Fibroblast of pulmonary artery (primary cell): ENCODE results near the gene CDCA8.

Experiments used
- DNase-seq: peaks from one replicate; pipeline ENCODE4 v3.0.0-alpha.2; 2010; ENCODE audit warnings: low read depth
- H3K4me3 ChIP-seq: replicated peaks from 2 replicates; pipeline ENCODE4 v1.5.1; 2011; ENCODE audit warnings: low read depth, mild to moderate bottlenecking, control low read depth, low read length, moderate library complexity
- TF ChIP-seq, protein P1 (sequence below): IDR thresholded peaks from 2 replicates; pipeline ENCODE4 v1.5.1; 2011; ENCODE audit warnings: mild to moderate bottlenecking, control low read depth, low read length, inconsistent platforms; ENCODE audit errors: missing control alignments

The CDCA8 gene

DNA sequence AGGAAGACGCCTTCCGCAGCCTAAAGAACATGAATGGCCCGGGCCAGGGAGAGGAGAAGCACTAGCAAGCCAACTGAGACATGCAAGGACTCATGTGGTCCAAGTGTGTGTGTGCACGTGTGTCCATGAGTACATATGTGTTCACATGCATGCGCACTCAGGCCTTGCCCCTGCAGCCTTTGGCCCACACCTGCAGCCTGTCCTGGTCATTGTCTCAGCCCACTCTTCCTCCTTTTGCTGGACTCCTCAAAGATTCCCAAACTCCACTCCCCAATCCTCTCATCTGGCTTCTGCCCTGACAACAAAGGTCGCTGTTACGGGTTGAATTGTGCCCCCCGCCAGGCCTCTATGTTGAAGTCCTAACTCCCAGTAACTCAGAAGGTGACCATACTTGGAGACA lies 21.9 kb downstream of the CDCA8 start:
- TF ChIP-seq, protein P1, sequence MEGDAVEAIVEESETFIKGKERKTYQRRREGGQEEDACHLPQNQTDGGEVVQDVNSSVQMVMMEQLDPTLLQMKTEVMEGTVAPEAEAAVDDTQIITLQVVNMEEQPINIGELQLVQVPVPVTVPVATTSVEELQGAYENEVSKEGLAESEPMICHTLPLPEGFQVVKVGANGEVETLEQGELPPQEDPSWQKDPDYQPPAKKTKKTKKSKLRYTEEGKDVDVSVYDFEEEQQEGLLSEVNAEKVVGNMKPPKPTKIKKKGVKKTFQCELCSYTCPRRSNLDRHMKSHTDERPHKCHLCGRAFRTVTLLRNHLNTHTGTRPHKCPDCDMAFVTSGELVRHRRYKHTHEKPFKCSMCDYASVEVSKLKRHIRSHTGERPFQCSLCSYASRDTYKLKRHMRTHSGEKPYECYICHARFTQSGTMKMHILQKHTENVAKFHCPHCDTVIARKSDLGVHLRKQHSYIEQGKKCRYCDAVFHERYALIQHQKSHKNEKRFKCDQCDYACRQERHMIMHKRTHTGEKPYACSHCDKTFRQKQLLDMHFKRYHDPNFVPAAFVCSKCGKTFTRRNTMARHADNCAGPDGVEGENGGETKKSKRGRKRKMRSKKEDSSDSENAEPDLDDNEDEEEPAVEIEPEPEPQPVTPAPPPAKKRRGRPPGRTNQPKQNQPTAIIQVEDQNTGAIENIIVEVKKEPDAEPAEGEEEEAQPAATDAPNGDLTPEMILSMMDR = no peak
- H3K4me3 ChIP-seq = no peak overlapping the region
- DNase-seq = no peak

DNA sequence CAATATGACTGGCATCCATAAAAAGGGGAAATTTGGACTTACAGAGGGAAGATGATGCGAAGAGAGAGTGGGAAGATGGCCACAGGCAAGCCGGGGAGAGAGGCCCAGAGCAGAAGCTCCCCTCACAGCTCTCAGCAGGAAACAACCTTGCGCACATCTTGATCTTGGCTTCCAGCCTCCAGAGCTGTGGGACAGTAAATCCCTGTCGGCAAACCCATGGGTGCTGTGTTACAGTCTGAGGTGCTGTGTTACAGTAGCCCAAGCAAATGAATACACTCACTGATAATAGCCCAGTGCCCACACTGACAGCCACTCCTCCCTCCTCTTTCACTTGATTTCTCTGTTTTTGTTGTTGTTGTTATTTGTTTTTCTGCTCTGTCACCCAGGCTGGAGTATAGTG lies 22.4 kb downstream of the CDCA8 start:
- DNase-seq = no peak
- H3K4me3 ChIP-seq = no peak overlapping the region
- TF ChIP-seq, protein P1 = no peak

DNA sequence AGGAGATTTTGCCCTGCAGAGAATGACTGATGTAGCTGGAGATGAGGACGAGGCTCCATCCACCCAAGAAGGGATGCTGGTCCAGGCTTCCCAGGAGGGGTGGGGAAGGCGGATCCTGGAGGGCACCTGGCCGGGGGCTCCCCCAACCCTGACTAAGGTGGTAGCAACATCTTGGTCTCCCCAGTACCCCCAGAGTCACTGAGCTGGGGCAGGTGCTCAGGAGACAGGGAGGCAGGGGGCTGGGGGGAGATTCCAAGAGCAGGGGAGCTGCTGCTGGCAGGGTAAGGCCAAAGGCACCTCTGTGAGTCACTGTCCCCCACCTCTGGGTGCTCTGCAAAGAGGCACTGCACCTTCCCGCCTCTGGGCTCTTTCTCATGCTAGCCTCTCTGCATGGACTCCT lies 24.0 kb downstream of the CDCA8 start:
- no peak for DNase-seq
- TF ChIP-seq, protein P1 = no peak
- H3K4me3 ChIP-seq = no peak overlapping the region

DNA sequence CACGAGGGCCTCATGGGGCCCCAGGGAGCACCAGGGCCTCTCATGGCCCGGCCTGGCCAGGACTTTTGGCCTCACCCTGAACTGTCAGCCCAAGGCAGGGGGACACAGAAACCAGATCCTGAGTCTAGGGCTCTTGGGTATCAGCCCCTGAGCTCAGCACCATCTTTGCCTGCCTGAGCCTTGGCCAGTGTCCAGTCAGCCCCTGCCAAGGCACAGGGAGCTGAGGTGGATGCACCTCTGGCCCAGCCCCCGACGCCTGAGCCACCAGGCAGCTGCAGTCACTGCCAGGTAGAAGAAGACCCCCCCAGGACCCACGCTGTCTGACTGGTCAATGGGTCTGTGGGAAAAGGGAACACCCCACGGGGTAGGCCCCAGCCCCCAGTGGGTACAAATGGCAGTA lies 25.3 kb downstream of the CDCA8 start:
- no peak overlapping the region for H3K4me3 ChIP-seq
- TF ChIP-seq, protein P1 = no peak
- no peak for DNase-seq

DNA sequence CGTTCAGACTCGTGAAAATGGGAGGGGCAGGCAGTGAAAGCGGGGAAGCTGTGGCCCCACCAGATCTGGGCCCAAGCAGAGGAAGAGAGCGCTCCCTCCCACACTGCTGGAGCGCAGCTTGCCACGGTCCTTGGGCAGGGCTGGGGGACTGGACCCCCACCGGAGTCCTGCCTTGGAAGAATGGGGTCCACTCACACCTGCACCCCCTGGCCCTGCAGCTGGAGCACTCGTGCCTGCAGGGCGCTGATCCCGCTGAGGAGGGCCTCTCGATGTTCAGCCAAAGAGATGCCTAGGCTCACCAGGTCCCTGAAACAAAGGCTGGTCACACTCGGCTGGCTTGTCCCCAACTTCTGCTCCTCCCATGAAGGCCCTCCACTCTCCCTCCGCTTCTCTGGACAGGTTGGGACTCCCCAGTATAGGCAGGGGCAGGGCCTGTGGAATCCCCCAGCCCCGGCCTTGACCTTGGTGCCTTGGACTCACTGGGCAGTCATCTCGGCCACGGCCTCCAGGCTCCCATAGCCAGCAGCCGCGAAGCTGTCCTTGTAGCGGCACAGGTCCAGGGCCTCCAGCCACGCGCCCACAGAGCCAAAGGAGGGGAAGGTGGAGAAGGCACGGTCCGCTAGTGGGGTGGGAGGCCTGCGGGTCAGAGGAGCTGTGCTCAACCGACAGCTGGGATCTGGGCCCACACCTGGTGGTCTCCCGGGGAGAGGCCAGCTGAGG lies 26.0 kb downstream of the CDCA8 start:
- TF ChIP-seq, protein P1 = no peak
- DNase-seq = no peak
- no peak overlapping the region for H3K4me3 ChIP-seq

DNA sequence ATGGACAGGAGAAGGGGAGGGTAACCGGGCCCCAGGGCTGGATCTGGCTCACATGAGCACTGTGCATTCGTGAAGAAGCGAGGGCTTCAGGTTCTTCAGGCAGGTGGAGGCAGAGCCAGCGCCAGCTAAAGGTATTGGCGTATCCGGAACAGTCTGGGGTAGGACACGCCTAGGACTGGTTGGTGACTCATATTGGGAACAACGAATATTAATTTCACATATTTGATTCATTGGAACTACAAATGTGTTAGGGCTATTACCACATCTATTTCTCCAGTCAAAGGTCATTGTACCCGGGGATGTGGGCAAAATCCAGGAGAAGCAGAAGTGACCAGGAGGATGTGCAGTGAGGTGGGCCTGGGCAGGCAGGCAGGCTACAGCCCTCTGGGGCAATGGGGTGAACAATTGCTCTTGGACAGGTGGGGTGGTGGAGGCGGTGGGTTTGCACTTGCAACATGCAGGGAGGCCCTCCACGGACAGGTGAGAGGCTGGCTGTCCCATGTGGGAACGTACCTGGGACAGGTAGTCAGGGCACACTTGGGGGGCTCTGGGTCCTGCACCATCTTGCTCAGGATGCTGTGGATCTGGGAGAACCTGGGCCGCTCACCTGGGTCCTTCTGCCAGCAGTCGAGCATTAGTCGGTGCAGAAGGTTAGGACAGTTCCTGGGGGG lies 26.7 kb downstream of the CDCA8 start:
- TF ChIP-seq, protein P1 = no peak
- DNase-seq = no peak
- no peak overlapping the region for H3K4me3 ChIP-seq
